ENCODE measurements around the gene GCGR.

- TF ChIP-seq CTCF (IDR thresholded peaks at IDR 0.05) (no peak), POLR2AphosphoS5 (IDR thresholded peaks at IDR 0.05) (no peak), POLR2A (IDR thresholded peaks at IDR 0.05) (no peak), EP300 (IDR thresholded peaks at IDR 0.05) (no peak)
Observed at GRCh38 chr17:81822996-81823819, 19.3 kb downstream of the GCGR start.
